Neural progenitor cell (in vitro differentiated cells): ENCODE results near the gene NCOA1. TPM values are rescaled to one million over a fixed set of nuclear protein-coding genes. Genes with fewer than 3 reads are reported as not detected.

Experiments used
- DNase-seq: peaks from one replicate; pipeline ENCODE4 v3.0.0-alpha.2; 2016; ENCODE audit warnings: low spot score
- H2AFZ ChIP-seq: fragments of 200-600 bp; sonication (generic); replicated peaks from 2 replicates; pipeline ENCODE4 v1.6.1; 2016; ENCODE audit warnings: antibody characterized with exemption
- H3F3A ChIP-seq: fragments of 200-600 bp; sonication (generic); 2 replicates; pipeline ENCODE4 v1.6.1; 2016; ENCODE audit warnings: antibody characterized with exemption, low read depth
- H3K27ac ChIP-seq: fragments of 200-600 bp; sonication (generic); 2 replicates; pipeline ENCODE4 v1.5.1; 2016; ENCODE audit warnings: mild to moderate bottlenecking
- H3K27me3 ChIP-seq: fragments of 200-600 bp; sonication (generic); 2 replicates; pipeline ENCODE4 v1.6.1; 2016; ENCODE audit warnings: mild to moderate bottlenecking, moderate library complexity
- H3K36me3 ChIP-seq: fragments of 200-600 bp; sonication (generic); 2 replicates; pipeline ENCODE4 v1.5.1; 2016
- H3K4me1 ChIP-seq: fragments of 200-600 bp; sonication (generic); 2 replicates; pipeline ENCODE4 v1.6.1; 2016; ENCODE audit warnings: mixed run types
- H3K4me2 ChIP-seq: fragments of 200-600 bp; sonication (generic); 2 replicates; pipeline ENCODE4 v1.6.1; 2016
- H3K4me3 ChIP-seq: fragments of 200-600 bp; sonication (generic); 2 replicates; pipeline ENCODE4 v1.5.1; 2016
- H3K79me2 ChIP-seq: fragments of 200-600 bp; sonication (generic); 2 replicates; pipeline ENCODE4 v1.6.1; 2016; ENCODE audit warnings: low read depth
- H3K9ac ChIP-seq: fragments of 200-600 bp; sonication (generic); 2 replicates; pipeline ENCODE4 v1.6.1; 2016
- H3K9me3 ChIP-seq: fragments of 200-600 bp; sonication (generic); 2 replicates; pipeline ENCODE4 v1.5.1; 2016; ENCODE audit warnings: low read depth
- H4K20me1 ChIP-seq: fragments of 200-600 bp; sonication (generic); 2 replicates; pipeline ENCODE4 v1.6.1; 2016; ENCODE audit warnings: low read depth
- H3K27ac Mint-ChIP-seq: 3 replicates; pipeline ENCODE4 v1.8.0; 2021; ENCODE audit warnings: mixed read lengths
- H3K27me3 Mint-ChIP-seq: 2 replicates; pipeline ENCODE4 v1.8.0; 2022; ENCODE audit warnings: low read depth, mild to moderate bottlenecking, inconsistent platforms, moderate library complexity, mixed read lengths; ENCODE audit not compliant: insufficient read depth
- H3K36me3 Mint-ChIP-seq: 3 replicates; pipeline ENCODE4 v1.8.0; 2021; ENCODE audit warnings: mixed read lengths
- H3K4me1 Mint-ChIP-seq: 3 replicates; pipeline ENCODE4 v1.8.0; 2021; ENCODE audit warnings: mixed read lengths
- H3K4me3 Mint-ChIP-seq: 3 replicates; pipeline ENCODE4 v1.8.0; 2021; ENCODE audit warnings: mild to moderate bottlenecking, moderate library complexity, mixed read lengths
- H3K9me3 Mint-ChIP-seq: 3 replicates; pipeline ENCODE4 v1.8.0; 2020; ENCODE audit warnings: mixed read lengths
- EZH2 ChIP-seq: fragments of 200-600 bp; sonication (generic); IDR thresholded peaks from 2 replicates; pipeline ENCODE4 v1.6.1; 2017; ENCODE audit warnings: antibody characterized with exemption, mild to moderate bottlenecking, moderate library complexity
- EZH2phosphoT487 ChIP-seq: fragments of 200-600 bp; sonication (generic); IDR thresholded peaks from 2 replicates; pipeline ENCODE4 v1.6.1; 2017; ENCODE audit warnings: antibody characterized with exemption
- total RNA-seq: library from RNA; depleted of rRNA; stranded (reverse); fragments of >200 nt; gene quantifications from 2 replicates; pipeline ENCODE4 v1.2.3, GENCODE V29; 2015; ENCODE audit warnings: low replicate concordance
- TF ChIP-seq, protein P1 (sequence below): fragments of 200-600 bp; sonication (generic); IDR thresholded peaks from 2 replicates; pipeline ENCODE4 v1.5.1; 2017; ENCODE audit warnings: antibody characterized with exemption, mild to moderate bottlenecking

NCOA1 gene
- total RNA-seq, 1 donor from 2014 or later: 29.3 TPM

DNA sequence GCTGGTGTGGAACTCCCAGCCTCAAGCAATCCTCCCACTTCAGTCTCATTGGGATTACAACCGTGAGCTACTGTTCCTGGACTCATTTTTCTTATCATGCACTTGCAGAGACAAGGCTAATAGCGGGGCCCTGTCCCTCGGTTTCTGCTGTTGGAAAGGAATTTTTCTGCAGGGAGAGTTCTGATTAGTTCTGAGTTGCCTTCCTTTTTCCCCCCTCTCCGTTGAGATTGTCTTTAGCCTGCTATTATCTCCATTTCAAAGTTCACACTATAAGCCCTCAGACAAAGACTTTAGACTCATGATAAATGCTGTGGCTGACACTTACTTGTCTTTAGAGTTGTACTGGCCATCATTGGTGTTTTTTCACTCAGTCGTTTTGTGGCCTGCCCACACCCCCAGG, 97.2 kb downstream of the NCOA1 start:
- Histone ChIP-seq H3K4me1 (peaks cover 7% of the 10 kb centered on the region), H4K20me1 (no peaks in the 10 kb centered on the region), H3K9ac (no peak overlapping the region), H3K79me2 (no peaks in the 10 kb centered on the region), H3K9me3 (no peaks in the 10 kb centered on the region), H3K36me3 (peaks cover 4% of the 10 kb centered on the region), H2AFZ (no peak overlapping the region), H3F3A (no peaks in the 10 kb centered on the region), H3K4me2 (no peak overlapping the region), H3K4me3 (no peak overlapping the region), H3K27ac (no peak overlapping the region), H3K27me3 (no peaks in the 10 kb centered on the region)
- Mint-ChIP-seq H3K4me1 (peaks cover 2% of the 10 kb centered on the region), H3K9me3 (no peaks in the 10 kb centered on the region), H3K27ac (no peak overlapping the region), H3K4me3 (no peak overlapping the region), H3K27me3 (no peaks in the 10 kb centered on the region), H3K36me3 (peaks cover 8% of the 10 kb centered on the region)
- DNase-seq: no peak
- TF ChIP-seq EZH2 (no peak), EZH2phosphoT487 (no peak)
- TF ChIP-seq, protein P1, sequence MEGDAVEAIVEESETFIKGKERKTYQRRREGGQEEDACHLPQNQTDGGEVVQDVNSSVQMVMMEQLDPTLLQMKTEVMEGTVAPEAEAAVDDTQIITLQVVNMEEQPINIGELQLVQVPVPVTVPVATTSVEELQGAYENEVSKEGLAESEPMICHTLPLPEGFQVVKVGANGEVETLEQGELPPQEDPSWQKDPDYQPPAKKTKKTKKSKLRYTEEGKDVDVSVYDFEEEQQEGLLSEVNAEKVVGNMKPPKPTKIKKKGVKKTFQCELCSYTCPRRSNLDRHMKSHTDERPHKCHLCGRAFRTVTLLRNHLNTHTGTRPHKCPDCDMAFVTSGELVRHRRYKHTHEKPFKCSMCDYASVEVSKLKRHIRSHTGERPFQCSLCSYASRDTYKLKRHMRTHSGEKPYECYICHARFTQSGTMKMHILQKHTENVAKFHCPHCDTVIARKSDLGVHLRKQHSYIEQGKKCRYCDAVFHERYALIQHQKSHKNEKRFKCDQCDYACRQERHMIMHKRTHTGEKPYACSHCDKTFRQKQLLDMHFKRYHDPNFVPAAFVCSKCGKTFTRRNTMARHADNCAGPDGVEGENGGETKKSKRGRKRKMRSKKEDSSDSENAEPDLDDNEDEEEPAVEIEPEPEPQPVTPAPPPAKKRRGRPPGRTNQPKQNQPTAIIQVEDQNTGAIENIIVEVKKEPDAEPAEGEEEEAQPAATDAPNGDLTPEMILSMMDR: no peak

DNA sequence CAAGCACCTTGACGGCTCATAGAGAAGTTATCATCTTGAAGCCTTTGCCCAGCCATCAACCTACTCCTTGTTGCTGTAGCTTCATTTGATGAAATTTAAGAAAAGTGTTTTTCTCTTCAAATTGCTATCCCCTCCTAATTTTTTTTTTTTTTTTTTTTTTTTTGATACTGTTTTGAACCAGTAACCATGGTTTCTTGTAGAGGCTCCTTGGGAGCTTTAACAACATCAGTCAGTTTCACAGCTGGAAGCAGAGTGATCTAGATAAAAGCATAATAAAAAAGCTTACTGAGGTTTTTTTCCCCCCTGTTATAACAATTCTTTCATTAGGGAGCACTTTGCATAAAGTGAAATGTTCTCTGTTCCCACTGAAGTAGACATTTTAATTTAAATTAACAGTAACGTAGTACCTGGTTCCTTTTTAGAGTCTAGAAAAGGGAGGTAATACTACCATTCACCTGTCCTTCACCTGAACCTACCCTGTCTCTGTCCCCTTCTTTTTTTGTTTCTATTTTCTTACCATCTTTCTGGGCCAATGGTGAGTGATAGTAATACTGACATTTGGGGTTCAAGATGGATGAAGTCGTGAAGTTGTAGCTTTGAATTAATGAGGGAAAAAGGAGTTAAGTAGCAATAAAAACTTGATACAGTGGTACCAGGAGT, 101.5 kb downstream of the NCOA1 start:
- H3K4me3 Mint-ChIP-seq: no peak overlapping the region

DNA sequence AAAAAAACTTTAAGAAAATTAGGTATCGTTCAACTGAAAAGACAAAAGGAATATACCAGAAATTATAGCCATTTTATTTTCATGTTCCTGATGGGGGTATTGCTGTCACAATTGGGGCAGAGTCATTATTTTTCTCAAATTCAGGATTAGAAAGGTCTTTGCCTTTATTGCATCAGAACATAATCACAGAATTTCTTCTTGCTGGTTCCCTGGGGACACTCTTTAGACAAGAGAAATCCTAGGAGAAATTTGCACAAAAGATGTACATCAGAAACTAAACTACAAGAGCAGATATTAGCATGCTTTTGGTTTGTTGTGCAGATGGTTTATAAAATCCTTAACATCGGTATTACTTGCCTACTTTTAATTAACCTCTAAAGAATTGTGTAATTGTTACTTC, 103.2 kb downstream of the NCOA1 start:
- H3K36me3 Mint-ChIP-seq: no peaks in the 10 kb centered on the region
- no peak for DNase-seq
- no peaks in the 10 kb centered on the region for H3K36me3 ChIP-seq
- H3K4me2 ChIP-seq: no peak overlapping the region
- no peak overlapping the region for H3K9ac ChIP-seq
- H3K9me3 Mint-ChIP-seq: no peaks in the 10 kb centered on the region
- H3K27me3 Mint-ChIP-seq: no peaks in the 10 kb centered on the region
- H2AFZ ChIP-seq: no peak overlapping the region
- peaks cover 2% of the 10 kb centered on the region for H3K4me1 Mint-ChIP-seq
- no peak overlapping the region for H3K4me3 Mint-ChIP-seq
- no peak overlapping the region for H3K27ac Mint-ChIP-seq
- H3K79me2 ChIP-seq: no peaks in the 10 kb centered on the region
- TF ChIP-seq, protein P1: no peak
- no peak for TF ChIP-seq EZH2
- no peak for TF ChIP-seq EZH2phosphoT487
- H3K9me3 ChIP-seq: no peaks in the 10 kb centered on the region
- no peak overlapping the region for H3K27ac ChIP-seq
- no peak overlapping the region for H3K4me3 ChIP-seq
- peaks cover 19% of the 10 kb centered on the region for H3K4me1 ChIP-seq
- H4K20me1 ChIP-seq: no peaks in the 10 kb centered on the region
- no peaks in the 10 kb centered on the region for H3K27me3 ChIP-seq
- H3F3A ChIP-seq: no peaks in the 10 kb centered on the region

More for the DNA sequence above, 101.5 kb downstream of the NCOA1 start:
- no peaks in the 10 kb centered on the region for H3K9me3 Mint-ChIP-seq
- no peaks in the 10 kb centered on the region for H3F3A ChIP-seq
- H4K20me1 ChIP-seq: no peaks in the 10 kb centered on the region
- H3K79me2 ChIP-seq: no peaks in the 10 kb centered on the region
- no peak overlapping the region for H3K9ac ChIP-seq
- H3K4me2 ChIP-seq: no peak overlapping the region
- no peaks in the 10 kb centered on the region for H3K27me3 Mint-ChIP-seq
- peaks cover 19% of the 10 kb centered on the region for H3K4me1 ChIP-seq
- no peaks in the 10 kb centered on the region for H3K9me3 ChIP-seq
- DNase-seq: no peak
- peaks cover 2% of the 10 kb centered on the region for H3K4me1 Mint-ChIP-seq
- TF ChIP-seq, protein P1: no peak
- TF ChIP-seq EZH2phosphoT487 (no peak), EZH2 (no peak)
- H3K36me3 Mint-ChIP-seq: peaks cover 5% of the 10 kb centered on the region
- no peak overlapping the region for H2AFZ ChIP-seq
- no peak overlapping the region for H3K4me3 ChIP-seq
- no peak overlapping the region for H3K27ac Mint-ChIP-seq
- H3K27me3 ChIP-seq: no peaks in the 10 kb centered on the region
- peaks cover under 1% of the 10 kb centered on the region for H3K36me3 ChIP-seq
- H3K27ac ChIP-seq: no peak overlapping the region
